ENCODE measurements around the gene PSMD8.

The PSMD8 gene

GRCh38 chr19:38374332-38375097, at the start of gene PSMD8:
Gene PSMD8 (plus strand): TSS chr19:38374571. CDS start chr19:38374602, 31 bp downstream.
- TF ChIP-seq CTCF (IDR thresholded peaks at IDR 0.05; ENCODE audit: control extremely low read depth, extremely low read depth, low read depth, missing control alignments): peak; percentile 34
- POLR2A ChIA-PET: interaction anchor here (0.6 to 3.2 kb wide), 10 partner anchors 11 to 445 kb away, joined by 3 to 40 read pairs (median 6); partner anchors contain the start of genes CATSPERG, FAM98C, GGN and SPRED3
- peak; percentile 99 for DNase-seq (ENCODE audit: extremely low spot score)
- CTCF ChIA-PET: interaction anchor here (0.6 to 2.3 kb wide), 16 partner anchors 9 to 473 kb away, joined by 3 to 26 read pairs (median 6); partner anchors contain the start of genes CATSPERG, FAM98C and GGN

- CTCF ChIA-PET: interaction anchor here (1.3 to 1.7 kb wide), 3 partner anchors 9 to 424 kb away, joined by 4 to 5 read pairs (median 5); partner anchors contain the start of gene CATSPERG
- DNase-seq (ENCODE audit: extremely low spot score): no peak
- no peak for TF ChIP-seq CTCF (IDR thresholded peaks at IDR 0.05; ENCODE audit: control extremely low read depth, extremely low read depth, low read depth, missing control alignments)
- POLR2A ChIA-PET: no interaction called here
Measured at GRCh38 chr19:38326591-38326990, 47.8 kb upstream of the PSMD8 start.

GRCh38 chr19:38329651-38330050, 44.7 kb upstream of the PSMD8 start:
- CTCF ChIA-PET: no interaction called here
- no peak for TF ChIP-seq CTCF (IDR thresholded peaks at IDR 0.05; ENCODE audit: control extremely low read depth, extremely low read depth, low read depth, missing control alignments)
- no peak for DNase-seq (ENCODE audit: extremely low spot score)
- POLR2A ChIA-PET: no interaction called here

- POLR2A ChIA-PET: interaction anchor here (0.7 kb wide), 1 partner anchor 87 kb away, joined by 3 read pairs; no protein-coding TSS in a partner anchor
- CTCF ChIA-PET: interaction anchor here (0.9 to 1.9 kb wide), 5 partner anchors 12 to 434 kb away, joined by 3 to 8 read pairs (median 6); partner anchors contain the start of gene KCNK6
Measured at GRCh38 chr19:38331728-38332127, 42.6 kb upstream of the PSMD8 start.

GRCh38 chr19:38333245-38333644, 41.1 kb upstream of the PSMD8 start:
- CTCF ChIA-PET: interaction anchor here (1.0 to 1.9 kb wide), 7 partner anchors 41 to 435 kb away, joined by 3 to 9 read pairs (median 6); partner anchors contain the start of gene PSMD8
- POLR2A ChIA-PET: no interaction called here
- no peak for TF ChIP-seq CTCF (IDR thresholded peaks at IDR 0.05; ENCODE audit: control extremely low read depth, extremely low read depth, low read depth, missing control alignments)
- DNase-seq (ENCODE audit: extremely low spot score): no peak

More at GRCh38 chr19:38331728-38332127, 42.6 kb upstream of the PSMD8 start:
- DNase-seq (ENCODE audit: extremely low spot score): no peak
- no peak for TF ChIP-seq CTCF (IDR thresholded peaks at IDR 0.05; ENCODE audit: control extremely low read depth, extremely low read depth, low read depth, missing control alignments)

- DNase-seq (ENCODE audit: extremely low spot score): peak; percentile 94
- CTCF ChIA-PET: interaction anchor here (0.5 to 2.8 kb wide), 23 partner anchors 9 to 434 kb away, joined by 3 to 28 read pairs (median 4); partner anchors contain the start of genes GGN and PSMD8
- POLR2A ChIA-PET: interaction anchor here (0.5 to 0.9 kb wide), 5 partner anchors 38 to 501 kb away, joined by 3 to 7 read pairs (median 5); partner anchors contain the start of gene PSMD8
- TF ChIP-seq CTCF (IDR thresholded peaks at IDR 0.05; ENCODE audit: control extremely low read depth, extremely low read depth, low read depth, missing control alignments): no peak
Measured at GRCh38 chr19:38335949-38336637, 38.3 kb upstream of the PSMD8 start.
